Neural cell (in vitro differentiated cells): ENCODE measurements around the gene RHOF. TPM values are rescaled to one million over a fixed set of nuclear protein-coding genes. Genes with fewer than 3 reads are reported as not detected.

ENCODE experiments used
- H2AFZ ChIP-seq: fragments of 200-600, 300-800 bp; sonication (generic), shearing (Covaris generic); 2 replicates; pipeline ENCODE4 v1.6.0; 2014; ENCODE audit warnings: low read depth, mild to moderate bottlenecking, antibody characterized with exemption, low read length, moderate library complexity
- H3F3A ChIP-seq: fragments of 200-600 bp; shearing (Covaris generic); 2 replicates; pipeline ENCODE4 v1.6.1; 2016; ENCODE audit warnings: mild to moderate bottlenecking, moderate library complexity, mixed read lengths, antibody characterized with exemption, low read length; ENCODE audit not compliant: insufficient read depth, poor library complexity, severe bottlenecking
- H3K27ac ChIP-seq: fragments of 200-600, 300-800 bp; sonication (generic), shearing (Covaris generic); 2 replicates; pipeline ENCODE4 v1.5.1; 2014; ENCODE audit warnings: mild to moderate bottlenecking, low read length, moderate library complexity
- H3K27me3 ChIP-seq: fragments of 300-800, 200-600 bp; sonication (generic), shearing (Covaris generic); 2 replicates; pipeline ENCODE4 v1.6.0; 2014; ENCODE audit warnings: mild to moderate bottlenecking, low read depth, low read length, moderate library complexity; ENCODE audit not compliant: insufficient read depth
- H3K36me3 ChIP-seq: fragments of 300-800, 200-600 bp; sonication (generic), shearing (Covaris generic); 2 replicates; pipeline ENCODE4 v1.5.1; 2014; ENCODE audit warnings: mild to moderate bottlenecking, antibody characterized with exemption, low read length, moderate library complexity; ENCODE audit not compliant: insufficient read depth
- H3K4me2 ChIP-seq: fragments of 300-800, 200-600 bp; sonication (generic), shearing (Covaris generic); 2 replicates; pipeline ENCODE4 v1.6.0; 2014; ENCODE audit warnings: mild to moderate bottlenecking, low read length
- H3K4me3 ChIP-seq: fragments of 300-800, 200-600 bp; sonication (generic), shearing (Covaris generic); 2 replicates; pipeline ENCODE4 v1.5.1; 2014; ENCODE audit warnings: mild to moderate bottlenecking, low read length, moderate library complexity
- H3K79me2 ChIP-seq: fragments of 200-600 bp; shearing (Covaris generic); replicated peaks from 2 replicates; pipeline ENCODE4 v1.6.0; 2014; ENCODE audit warnings: mild to moderate bottlenecking, low read length, moderate library complexity; ENCODE audit not compliant: insufficient read depth
- H3K9ac ChIP-seq: fragments of 300-800, 200-600 bp; sonication (generic), shearing (Covaris generic); 2 replicates; pipeline ENCODE4 v1.6.1; 2016; ENCODE audit warnings: mild to moderate bottlenecking, low read length, mixed read lengths
- H3K9me2 ChIP-seq: fragments of 200-600 bp; shearing (Covaris generic); 2 replicates; pipeline ENCODE4 v1.6.1; 2016; ENCODE audit warnings: mild to moderate bottlenecking, low read length, mixed read lengths; ENCODE audit not compliant: insufficient read depth
- H3K9me3 ChIP-seq: fragments of 200-600, 300-800 bp; sonication (generic), shearing (Covaris generic); 2 replicates; pipeline ENCODE4 v1.6.1; 2016; ENCODE audit warnings: mild to moderate bottlenecking, mixed run types, low read length, moderate library complexity, mixed read lengths
- H4K20me1 ChIP-seq: fragments of 200-600 bp; shearing (Covaris generic); 2 replicates; pipeline ENCODE4 v1.6.1; 2016; ENCODE audit warnings: mild to moderate bottlenecking, mixed run types; ENCODE audit not compliant: insufficient read depth
- EP300 ChIP-seq: fragments of 450-650 bp; conservative IDR thresholded peaks from 2 replicates; pipeline ENCODE4 v1.6.1; 2014; ENCODE audit warnings: antibody characterized with exemption, mild to moderate bottlenecking, moderate library complexity; ENCODE audit not compliant: poor library complexity, severe bottlenecking
- EZH2 ChIP-seq: fragments of 200-600, 300-800 bp; shearing (Covaris generic), sonication (generic); IDR thresholded peaks from 2 replicates; pipeline ENCODE4 v1.6.1; 2014; ENCODE audit warnings: antibody characterized with exemption, low read length, borderline replicate concordance, mild to moderate bottlenecking; ENCODE audit not compliant: insufficient read depth, poor library complexity, severe bottlenecking
- MXI1 ChIP-seq: fragments of 450-650 bp; conservative IDR thresholded peaks from 2 replicates; pipeline ENCODE4 v1.6.1; 2014; ENCODE audit warnings: antibody characterized with exemption, mild to moderate bottlenecking; ENCODE audit not compliant: poor library complexity, severe bottlenecking
- POLR2AphosphoS5 ChIP-seq: IDR thresholded peaks from 2 replicates; pipeline ENCODE4 v1.6.1; 2012
- RAD21 ChIP-seq: fragments of 450-650 bp; conservative IDR thresholded peaks from 2 replicates; pipeline ENCODE4 v1.6.1; 2014; ENCODE audit warnings: antibody characterized with exemption, mild to moderate bottlenecking, moderate library complexity
- SMC3 ChIP-seq: fragments of 450-650 bp; conservative IDR thresholded peaks from 2 replicates; pipeline ENCODE4 v1.6.1; 2014; ENCODE audit warnings: antibody characterized with exemption, mild to moderate bottlenecking, moderate library complexity; ENCODE audit not compliant: poor library complexity
- TAF1 ChIP-seq: IDR thresholded peaks from 2 replicates; pipeline ENCODE4 v1.6.1; 2012; ENCODE audit warnings: low read depth
- polyA plus RNA-seq: library from polyadenylated mRNA; depleted of rRNA; stranded (reverse); fragments of >200 nt; gene quantifications from 2 replicates; pipeline ENCODE4 v1.2.3, GENCODE V29; 2014
- TF ChIP-seq, protein P1 (sequence below): fragments of 450-650 bp; IDR thresholded peaks from 2 replicates; pipeline ENCODE4 v1.5.1; 2014; ENCODE audit warnings: antibody characterized with exemption, mild to moderate bottlenecking, moderate library complexity; ENCODE audit not compliant: poor library complexity, severe bottlenecking
- TF ChIP-seq, protein P2 (sequence below): IDR thresholded peaks from 2 replicates; pipeline ENCODE4 v1.6.1; 2012; ENCODE audit warnings: borderline replicate concordance

Gene RHOF
- polyA plus RNA-seq, 1 donor from 2014 or later = 14.7 TPM

DNA sequence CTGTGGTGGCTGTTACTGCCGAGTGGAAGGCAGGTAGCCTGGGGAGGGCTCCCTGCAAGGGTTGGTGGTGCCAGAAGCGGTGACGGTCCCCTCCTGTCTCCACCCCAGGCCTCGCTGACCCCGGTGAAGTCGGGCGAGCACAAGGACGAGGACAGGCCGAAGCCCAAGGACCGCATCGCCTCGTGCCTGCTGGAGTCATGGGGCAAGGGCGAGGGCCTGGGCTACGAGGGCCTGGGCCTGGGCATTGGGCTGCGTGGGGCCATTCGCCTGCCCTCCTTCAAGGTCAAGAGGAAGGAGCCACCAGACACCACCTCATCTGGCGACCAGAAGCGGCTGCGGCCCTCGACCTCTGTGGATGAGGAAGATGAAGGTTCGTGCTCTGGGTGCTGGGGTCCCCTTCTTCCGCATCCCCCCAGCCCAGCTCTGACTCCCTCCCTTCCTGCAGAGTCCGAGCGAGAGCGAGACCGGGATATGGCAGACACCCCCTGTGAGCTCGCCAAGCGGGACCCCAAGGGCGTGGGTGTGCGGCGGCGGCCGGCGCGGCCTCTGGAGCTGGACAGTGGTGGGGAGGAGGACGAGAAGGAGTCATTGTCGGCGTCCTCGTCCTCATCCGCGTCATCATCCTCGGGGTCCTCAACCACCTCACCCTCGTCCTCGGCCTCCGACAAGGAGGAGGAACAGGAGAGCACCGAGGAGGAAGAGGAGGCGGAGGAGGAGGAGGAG, 23.6 kb upstream of the RHOF start:
- Histone ChIP-seq H3K9ac (no peak overlapping the region), H3K9me2 (no peaks in the 10 kb centered on the region), H3F3A (no peaks in the 10 kb centered on the region), H3K9me3 (no peaks in the 10 kb centered on the region), H2AFZ (no peak overlapping the region), H3K27me3 (no peaks in the 10 kb centered on the region), H3K4me3 (no peak overlapping the region), H4K20me1 (peaks cover 13% of the 10 kb centered on the region), H3K36me3 (no peaks in the 10 kb centered on the region), H3K27ac (no peak overlapping the region), H3K79me2 (peaks cover 24% of the 10 kb centered on the region), H3K4me2 (no peak overlapping the region)
- TF ChIP-seq SMC3 (no peak), RAD21 (no peak), TAF1 (no peak), POLR2AphosphoS5 (no peak), MXI1 (no peak), EZH2 (no peak), EP300 (no peak)
- TF ChIP-seq, protein P1, sequence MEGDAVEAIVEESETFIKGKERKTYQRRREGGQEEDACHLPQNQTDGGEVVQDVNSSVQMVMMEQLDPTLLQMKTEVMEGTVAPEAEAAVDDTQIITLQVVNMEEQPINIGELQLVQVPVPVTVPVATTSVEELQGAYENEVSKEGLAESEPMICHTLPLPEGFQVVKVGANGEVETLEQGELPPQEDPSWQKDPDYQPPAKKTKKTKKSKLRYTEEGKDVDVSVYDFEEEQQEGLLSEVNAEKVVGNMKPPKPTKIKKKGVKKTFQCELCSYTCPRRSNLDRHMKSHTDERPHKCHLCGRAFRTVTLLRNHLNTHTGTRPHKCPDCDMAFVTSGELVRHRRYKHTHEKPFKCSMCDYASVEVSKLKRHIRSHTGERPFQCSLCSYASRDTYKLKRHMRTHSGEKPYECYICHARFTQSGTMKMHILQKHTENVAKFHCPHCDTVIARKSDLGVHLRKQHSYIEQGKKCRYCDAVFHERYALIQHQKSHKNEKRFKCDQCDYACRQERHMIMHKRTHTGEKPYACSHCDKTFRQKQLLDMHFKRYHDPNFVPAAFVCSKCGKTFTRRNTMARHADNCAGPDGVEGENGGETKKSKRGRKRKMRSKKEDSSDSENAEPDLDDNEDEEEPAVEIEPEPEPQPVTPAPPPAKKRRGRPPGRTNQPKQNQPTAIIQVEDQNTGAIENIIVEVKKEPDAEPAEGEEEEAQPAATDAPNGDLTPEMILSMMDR = no peak
- TF ChIP-seq, protein P2, sequence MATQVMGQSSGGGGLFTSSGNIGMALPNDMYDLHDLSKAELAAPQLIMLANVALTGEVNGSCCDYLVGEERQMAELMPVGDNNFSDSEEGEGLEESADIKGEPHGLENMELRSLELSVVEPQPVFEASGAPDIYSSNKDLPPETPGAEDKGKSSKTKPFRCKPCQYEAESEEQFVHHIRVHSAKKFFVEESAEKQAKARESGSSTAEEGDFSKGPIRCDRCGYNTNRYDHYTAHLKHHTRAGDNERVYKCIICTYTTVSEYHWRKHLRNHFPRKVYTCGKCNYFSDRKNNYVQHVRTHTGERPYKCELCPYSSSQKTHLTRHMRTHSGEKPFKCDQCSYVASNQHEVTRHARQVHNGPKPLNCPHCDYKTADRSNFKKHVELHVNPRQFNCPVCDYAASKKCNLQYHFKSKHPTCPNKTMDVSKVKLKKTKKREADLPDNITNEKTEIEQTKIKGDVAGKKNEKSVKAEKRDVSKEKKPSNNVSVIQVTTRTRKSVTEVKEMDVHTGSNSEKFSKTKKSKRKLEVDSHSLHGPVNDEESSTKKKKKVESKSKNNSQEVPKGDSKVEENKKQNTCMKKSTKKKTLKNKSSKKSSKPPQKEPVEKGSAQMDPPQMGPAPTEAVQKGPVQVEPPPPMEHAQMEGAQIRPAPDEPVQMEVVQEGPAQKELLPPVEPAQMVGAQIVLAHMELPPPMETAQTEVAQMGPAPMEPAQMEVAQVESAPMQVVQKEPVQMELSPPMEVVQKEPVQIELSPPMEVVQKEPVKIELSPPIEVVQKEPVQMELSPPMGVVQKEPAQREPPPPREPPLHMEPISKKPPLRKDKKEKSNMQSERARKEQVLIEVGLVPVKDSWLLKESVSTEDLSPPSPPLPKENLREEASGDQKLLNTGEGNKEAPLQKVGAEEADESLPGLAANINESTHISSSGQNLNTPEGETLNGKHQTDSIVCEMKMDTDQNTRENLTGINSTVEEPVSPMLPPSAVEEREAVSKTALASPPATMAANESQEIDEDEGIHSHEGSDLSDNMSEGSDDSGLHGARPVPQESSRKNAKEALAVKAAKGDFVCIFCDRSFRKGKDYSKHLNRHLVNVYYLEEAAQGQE = no peak

DNA sequence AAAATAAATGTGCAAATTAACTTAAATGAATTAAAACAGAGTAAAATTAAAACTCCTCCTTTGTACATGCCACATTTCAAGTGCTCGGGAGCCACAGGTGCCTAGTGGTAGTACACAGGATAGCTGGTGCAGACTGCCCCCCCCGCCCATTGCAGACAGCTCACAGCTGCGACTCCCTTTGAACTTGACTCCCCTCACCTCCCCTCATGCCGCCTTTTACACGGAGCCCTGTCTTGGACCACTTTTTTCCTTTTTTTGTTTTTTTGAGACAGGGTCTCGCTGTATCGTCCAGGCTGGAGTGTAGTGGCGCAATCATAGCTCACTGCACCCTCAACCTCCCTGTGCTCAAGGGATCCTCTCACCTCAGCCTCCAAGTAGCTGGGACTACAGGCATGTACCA, 21.8 kb upstream of the RHOF start:
- Histone ChIP-seq H3K27me3 (no peaks in the 10 kb centered on the region), H4K20me1 (peaks cover 28% of the 10 kb centered on the region), H3K9ac (no peak overlapping the region), H3K9me3 (no peaks in the 10 kb centered on the region), H3K4me3 (no peak overlapping the region), H3K36me3 (no peaks in the 10 kb centered on the region), H3K79me2 (peaks cover 43% of the 10 kb centered on the region), H3K27ac (no peak overlapping the region), H3K4me2 (no peak overlapping the region), H3F3A (no peaks in the 10 kb centered on the region), H3K9me2 (no peaks in the 10 kb centered on the region), H2AFZ (no peak overlapping the region)
- no peak for TF ChIP-seq SMC3
- TF ChIP-seq, protein P2 = no peak
- no peak for TF ChIP-seq EZH2
- TF ChIP-seq, protein P1 = no peak
- no peak for TF ChIP-seq RAD21
